Brain microvascular endothelial cell (primary cell): ENCODE data around the gene BTNL8.

ENCODE experiments used
- DNase-seq: peaks from one replicate; pipeline ENCODE4 v3.0.0-alpha.2; 2020
- H3K27ac ChIP-seq: fragments of 250-450 bp; sonication (Bioruptor Pico); 2 replicates; pipeline ENCODE4 v1.5.1; 2020; ENCODE audit warnings: mild to moderate bottlenecking, moderate library complexity
- H3K27me3 ChIP-seq: fragments of 250-450 bp; sonication (Bioruptor Pico); replicated peaks from 2 replicates; pipeline ENCODE4 v1.5.1; 2020; ENCODE audit warnings: mild to moderate bottlenecking
- H3K36me3 ChIP-seq: fragments of 250-450 bp; sonication (Bioruptor Pico); replicated peaks from 2 replicates; pipeline ENCODE4 v1.5.1; 2020; ENCODE audit warnings: mild to moderate bottlenecking
- H3K4me3 ChIP-seq: 2 replicates; pipeline ENCODE4 v1.5.1; 2011; ENCODE audit warnings: low read depth, mild to moderate bottlenecking, control low read depth, low read length, moderate library complexity
- CTCF ChIP-seq: IDR thresholded peaks from 2 replicates; pipeline ENCODE4 v1.5.1; 2011; ENCODE audit warnings: low read depth, mild to moderate bottlenecking, moderate library complexity, low read length, control low read depth, inconsistent platforms; ENCODE audit errors: missing control alignments
- in situ Hi-C: cut with HindIII; loops from 2 replicates; pipeline ENCODE4 v1.10.0; 2017; ENCODE audit warnings: low sequenced_read_pairs, low pct_ligation_motif_present

BTNL8 gene

GRCh38 chr5:180960209-180960608 lies 61.2 kb downstream of the BTNL8 start:
- H3K36me3 ChIP-seq = no peaks in the 10 kb centered on the region
- peak; percentile 21 for DNase-seq
- in situ Hi-C loops = no loop called here
- TF ChIP-seq CTCF = no peak
- H3K27ac ChIP-seq = no peak overlapping the region
- H3K27me3 ChIP-seq = no peaks in the 10 kb centered on the region
- no peak overlapping the region for H3K4me3 ChIP-seq

- H3K36me3 ChIP-seq = no peaks in the 10 kb centered on the region
- DNase-seq = no peak
- no peak for TF ChIP-seq CTCF
- H3K27ac ChIP-seq = no peak overlapping the region
- H3K27me3 ChIP-seq = no peaks in the 10 kb centered on the region
- no peak overlapping the region for H3K4me3 ChIP-seq
- in situ Hi-C loops = no loop called here
Observed at GRCh38 chr5:180969406-180969805, 70.4 kb downstream of the BTNL8 start.

- no peak for DNase-seq
Observed at GRCh38 chr5:180970336-180970735, 71.4 kb downstream of the BTNL8 start.

GRCh38 chr5:180970875-180971274 lies 71.9 kb downstream of the BTNL8 start:
- H3K4me3 ChIP-seq = no peak overlapping the region
- DNase-seq = no peak
- no peak for TF ChIP-seq CTCF
- no peaks in the 10 kb centered on the region for H3K36me3 ChIP-seq
- H3K27ac ChIP-seq = no peak overlapping the region
- in situ Hi-C loops = no loop called here
- no peaks in the 10 kb centered on the region for H3K27me3 ChIP-seq

More at GRCh38 chr5:180970336-180970735, 71.4 kb downstream of the BTNL8 start:
- no peak overlapping the region for H3K27ac ChIP-seq
- no peaks in the 10 kb centered on the region for H3K27me3 ChIP-seq
- no peak for TF ChIP-seq CTCF
- in situ Hi-C loops = no loop called here
- H3K36me3 ChIP-seq = no peaks in the 10 kb centered on the region
- no peak overlapping the region for H3K4me3 ChIP-seq

GRCh38 chr5:180974612-180975315 lies 75.8 kb downstream of the BTNL8 start:
- no peak for TF ChIP-seq CTCF
- H3K27me3 ChIP-seq = no peaks in the 10 kb centered on the region
- in situ Hi-C loops = no loop called here
- H3K27ac ChIP-seq = no peak overlapping the region
- no peak for DNase-seq
- H3K4me3 ChIP-seq = no peak overlapping the region
- no peaks in the 10 kb centered on the region for H3K36me3 ChIP-seq

- Histone ChIP-seq H3K27me3 (no peaks in the 10 kb centered on the region), H3K36me3 (no peaks in the 10 kb centered on the region), H3K4me3 (no peak overlapping the region), H3K27ac (no peak overlapping the region)
- in situ Hi-C loops = no loop called here
- no peak for TF ChIP-seq CTCF
- DNase-seq = no peak
Observed at GRCh38 chr5:180975338-180975737, 76.4 kb downstream of the BTNL8 start.
